GM19099 (cell line): ENCODE results near the gene SERGEF.

Source experiments
- POLR2A ChIP-seq: IDR thresholded peaks from 3 replicates; pipeline ENCODE4 v1.6.1; 2011; ENCODE audit warnings: low read depth; ENCODE audit not compliant: insufficient read length; ENCODE audit errors: extremely low read depth

The SERGEF gene

GRCh38 chr11:17839450-17839849 is 173.4 kb downstream of the SERGEF start:
- TF ChIP-seq POLR2A, result no peak

GRCh38 chr11:17838102-17838501 is 174.7 kb downstream of the SERGEF start:
- TF ChIP-seq POLR2A, result no peak

GRCh38 chr11:17831883-17832282 is 181.0 kb downstream of the SERGEF start:
- TF ChIP-seq POLR2A, result no peak

GRCh38 chr11:17831228-17831627 is 181.6 kb downstream of the SERGEF start:
- no peak for TF ChIP-seq POLR2A

- TF ChIP-seq POLR2A, result no peak
These were observed 184.5 kb downstream of the SERGEF start for GRCh38 chr11:17828311-17828751.

GRCh38 chr11:17827006-17827405 is 185.8 kb downstream of the SERGEF start:
- no peak for TF ChIP-seq POLR2A

- no peak for TF ChIP-seq POLR2A
These were observed 190.5 kb downstream of the SERGEF start for GRCh38 chr11:17822401-17822781.

GRCh38 chr11:17821648-17822400 is 191.0 kb downstream of the SERGEF start:
- no peak for TF ChIP-seq POLR2A

GRCh38 chr11:17816232-17816931 is 196.5 kb downstream of the SERGEF start:
- TF ChIP-seq POLR2A, result no peak

- TF ChIP-seq POLR2A, result no peak
These were observed 198.3 kb downstream of the SERGEF start for GRCh38 chr11:17814546-17814945.

- TF ChIP-seq POLR2A, result no peak
These were observed 199.3 kb downstream of the SERGEF start for GRCh38 chr11:17813391-17814059.

- TF ChIP-seq POLR2A, result no peak
These were observed 200.0 kb downstream of the SERGEF start for GRCh38 chr11:17812865-17813187.

GRCh38 chr11:17812091-17812864 is 200.6 kb downstream of the SERGEF start:
- no peak for TF ChIP-seq POLR2A

- no peak for TF ChIP-seq POLR2A
These were observed 201.5 kb downstream of the SERGEF start for GRCh38 chr11:17811352-17811751.

GRCh38 chr11:17810746-17811145 is 202.1 kb downstream of the SERGEF start:
- no peak for TF ChIP-seq POLR2A

- TF ChIP-seq POLR2A, result no peak
These were observed 202.8 kb downstream of the SERGEF start for GRCh38 chr11:17810041-17810440.

GRCh38 chr11:17807034-17807433 is 205.8 kb downstream of the SERGEF start:
- no peak for TF ChIP-seq POLR2A
